ENCODE measurements around the gene KCTD13. TPM values are rescaled to one million over a fixed set of nuclear protein-coding genes. Genes with fewer than 3 reads are reported as not detected.
A peak's percentile ranks its signal among the peaks of the same experiment; 100 is the strongest.

Gene KCTD13
- total and polyA plus RNA-seq, 8 donors: 7.7 to 20.5 (median 9.3) TPM

- WGBS, 2 donors: 88 to 92% methylated on average over 9 of the region's 9 CpGs
- ATAC-seq (no peak), FAIRE-seq (no peak), DNase-seq (no peak)
- Histone ChIP-seq H3K36me3 (peaks cover 0 to 9% (median 0%) of the 10 kb centered on the region in 3 donors), H3K9me3 (no peaks in the 10 kb centered on the region), H3K4me3 (no peak overlapping the region), H3K27me3 (no peaks in the 10 kb centered on the region), H3K4me1 (peaks cover 0 to 16% (median 11%) of the 10 kb centered on the region in 3 donors), H3K27ac (no peak overlapping the region)
- intact Hi-C loops (cut with DNase I): loop anchor here in 1 of 3 donors (10.0 kb wide), 1 partner anchor 145 kb away; no protein-coding TSS in a partner anchor
- TF ChIP-seq CTCF (IDR thresholded peaks at IDR 0.05): no peak
Measured at GRCh38 chr16:29860218-29860617, 65.8 kb downstream of the KCTD13 start.

GRCh38 chr16:29858974-29859373, 67.1 kb downstream of the KCTD13 start:
- intact Hi-C loops (cut with DNase I): no loop called here
- WGBS, 2 donors: 91 to 95% methylated on average over 18 to 19 of the region's 19 CpGs
- Histone ChIP-seq H3K4me1 (peaks cover 0 to 16% (median 11%) of the 10 kb centered on the region in 3 donors), H3K4me3 (no peak overlapping the region), H3K27ac (no peak overlapping the region), H3K36me3 (peaks cover 0 to 9% (median 0%) of the 10 kb centered on the region in 3 donors), H3K27me3 (no peaks in the 10 kb centered on the region), H3K9me3 (no peaks in the 10 kb centered on the region)
- DNase-seq (no peak), FAIRE-seq (no peak), ATAC-seq (no peak)
- no peak for TF ChIP-seq CTCF (IDR thresholded peaks at IDR 0.05)

GRCh38 chr16:29858149-29858849, 67.7 kb downstream of the KCTD13 start:
- no peak for TF ChIP-seq CTCF (IDR thresholded peaks at IDR 0.05)
- Histone ChIP-seq H3K4me3 (no peak overlapping the region), H3K36me3 (peaks cover 0 to 9% (median 0%) of the 10 kb centered on the region in 3 donors), H3K27ac (no peak overlapping the region), H3K9me3 (no peaks in the 10 kb centered on the region), H3K4me1 (peaks cover 0 to 13% (median 11%) of the 10 kb centered on the region in 3 donors), H3K27me3 (no peaks in the 10 kb centered on the region)
- WGBS, 2 donors: 50 to 53% methylated on average over 10 of the region's 10 CpGs
- no peak for FAIRE-seq
- peak in 1 of 6 donors; percentile 58 for DNase-seq
- ATAC-seq: no peak
- intact Hi-C loops (cut with DNase I): no loop called here

GRCh38 chr16:29857133-29857760, 68.8 kb downstream of the KCTD13 start:
- DNase-seq (no peak), ATAC-seq (no peak), FAIRE-seq (no peak)
- Histone ChIP-seq H3K27ac (no peak overlapping the region), H3K4me1 (peaks cover 0 to 12% (median 11%) of the 10 kb centered on the region in 3 donors), H3K9me3 (no peaks in the 10 kb centered on the region), H3K27me3 (no peaks in the 10 kb centered on the region), H3K4me3 (no peak overlapping the region), H3K36me3 (peaks cover 0 to 9% (median 0%) of the 10 kb centered on the region in 3 donors)
- intact Hi-C loops (cut with DNase I): no loop called here
- no peak for TF ChIP-seq CTCF (IDR thresholded peaks at IDR 0.05)
- WGBS, 2 donors: 76 to 85% methylated on average over 7 of the region's 7 CpGs

Other genes starting within 250 kb of the KCTD13 start
- 10 to 100 TPM; 16.3 to 29.7 (median 19.2) TPM for gene QPRT, start 247.0 kb downstream of the KCTD13 start, total RNA-seq
- gene QPRT, start 247.0 kb downstream of the KCTD13 start, polyA plus RNA-seq: 10 to 100 TPM in 1 of 2 donors, 1 to 10 TPM in 1; 8.2 to 15.1 TPM
- 1 to 10 TPM in 2 of 6 donors, under 1 TPM in 3, not detected in 1; 0.24 to 1.5 (median 0.61) TPM for gene C16orf54, start 180.2 kb downstream of the KCTD13 start, total RNA-seq
- under 1 TPM; 0.23 to 0.26 TPM for gene C16orf54, start 180.2 kb downstream of the KCTD13 start, polyA plus RNA-seq
- gene ZG16, start 148.0 kb downstream of the KCTD13 start, total RNA-seq: 1 to 10 TPM in 3 of 6 donors, under 1 TPM in 3; 0.06 to 3.1 (median 1.1) TPM
- 1 to 10 TPM in 1 of 2 donors, under 1 TPM in 1; 0.52 to 2.4 TPM for gene ZG16, start 148.0 kb downstream of the KCTD13 start, polyA plus RNA-seq
- gene KIF22, start 135.5 kb downstream of the KCTD13 start, total RNA-seq: 10 to 100 TPM in 4 of 6 donors, 1 to 10 TPM in 2; 7.7 to 17.4 (median 11.0) TPM
- 10 to 100 TPM; 43.1 to 51.2 TPM for gene KIF22, start 135.5 kb downstream of the KCTD13 start, polyA plus RNA-seq
- 100 to 1,000 TPM in 1 of 6 donors, 10 to 100 TPM in 5; 84.8 to 122 (median 96.2) TPM for gene MAZ, start 119.7 kb downstream of the KCTD13 start, total RNA-seq
- gene MAZ, start 119.7 kb downstream of the KCTD13 start, polyA plus RNA-seq: 100 to 1,000 TPM in 1 of 2 donors, 10 to 100 TPM in 1; 94.1 to 107 TPM
- gene PRRT2, start 114.0 kb downstream of the KCTD13 start, total RNA-seq: 1 to 10 TPM in 1 of 6 donors, under 1 TPM in 5; 0.35 to 1.2 (median 0.45) TPM
- 1 to 10 TPM; 2.6 to 3.2 TPM for gene PRRT2, start 114.0 kb downstream of the KCTD13 start, polyA plus RNA-seq
- 10 to 100 TPM in 3 of 6 donors, 1 to 10 TPM in 3; 8.1 to 14.5 (median 10.4) TPM for gene PAGR1, start 110.1 kb downstream of the KCTD13 start, total RNA-seq
- gene PAGR1, start 110.1 kb downstream of the KCTD13 start, polyA plus RNA-seq: 10 to 100 TPM; 34.5 to 34.7 TPM
- 100 to 1,000 TPM in 2 of 6 donors, 10 to 100 TPM in 4; 58.8 to 123 (median 77.5) TPM for gene MVP, start 105.8 kb downstream of the KCTD13 start, total RNA-seq
- 100 to 1,000 TPM; 119 to 179 TPM for gene MVP, start 105.8 kb downstream of the KCTD13 start, polyA plus RNA-seq
- 10 to 100 TPM; 31.9 to 50.9 (median 37.3) TPM for gene CDIPT, start 63.0 kb downstream of the KCTD13 start, total RNA-seq
- 10 to 100 TPM; 52.7 to 69.8 TPM for gene CDIPT, start 63.0 kb downstream of the KCTD13 start, polyA plus RNA-seq
- gene SEZ6L2, start 26.7 kb downstream of the KCTD13 start, total RNA-seq: 10 to 100 TPM; 14.7 to 29.4 (median 18.3) TPM
- 10 to 100 TPM; 12.6 to 38.8 TPM for gene SEZ6L2, start 26.7 kb downstream of the KCTD13 start, polyA plus RNA-seq
- 10 to 100 TPM in 1 of 6 donors, 1 to 10 TPM in 5; 3.8 to 11.2 (median 7.1) TPM for gene ASPHD1, start 25.7 kb downstream of the KCTD13 start, total RNA-seq
- gene ASPHD1, start 25.7 kb downstream of the KCTD13 start, polyA plus RNA-seq: 10 to 100 TPM; 11.9 to 21.2 TPM
- 10 to 100 TPM; 58.3 to 79.8 (median 68.1) TPM for gene TMEM219, start 35.9 kb upstream of the KCTD13 start, total RNA-seq
- 100 to 1,000 TPM; 112 to 114 TPM for gene TMEM219, start 35.9 kb upstream of the KCTD13 start, polyA plus RNA-seq
- gene TAOK2, start 47.6 kb upstream of the KCTD13 start, total RNA-seq: 10 to 100 TPM; 13.5 to 26.1 (median 16.1) TPM
- gene TAOK2, start 47.6 kb upstream of the KCTD13 start, polyA plus RNA-seq: 10 to 100 TPM; 28.7 to 41.1 TPM
- gene HIRIP3, start 69.4 kb upstream of the KCTD13 start, total RNA-seq: 1 to 10 TPM; 4.4 to 9.5 (median 6.2) TPM
- 10 to 100 TPM in 1 of 2 donors, 1 to 10 TPM in 1; 9.5 to 16.8 TPM for gene HIRIP3, start 69.4 kb upstream of the KCTD13 start, polyA plus RNA-seq
- gene INO80E, start 70.0 kb upstream of the KCTD13 start, total RNA-seq: 10 to 100 TPM; 24.0 to 46.8 (median 30.1) TPM
- gene INO80E, start 70.0 kb upstream of the KCTD13 start, polyA plus RNA-seq: 100 to 1,000 TPM in 1 of 2 donors, 10 to 100 TPM in 1; 51.0 to 113 TPM
- 1 to 10 TPM in 1 of 6 donors, under 1 TPM in 5; 0.19 to 1.9 (median 0.40) TPM for gene DOC2A, start 84.8 kb upstream of the KCTD13 start, total RNA-seq
- gene DOC2A, start 84.8 kb upstream of the KCTD13 start, polyA plus RNA-seq: 1 to 10 TPM; 2.6 to 4.4 TPM
- not detected for gene C16orf92, start 97.0 kb upstream of the KCTD13 start, total RNA-seq
- not detected for gene C16orf92, start 97.0 kb upstream of the KCTD13 start, polyA plus RNA-seq
- gene TLCD3B, start 105.0 kb upstream of the KCTD13 start, total RNA-seq: under 1 TPM in 3 of 6 donors, not detected in 3; 0.20 to 0.28 (median 0.24) TPM
- gene TLCD3B, start 105.0 kb upstream of the KCTD13 start, polyA plus RNA-seq: 1 to 10 TPM in 1 of 2 donors, under 1 TPM in 1; 0.95 to 2.1 TPM
- gene ALDOA, start 139.5 kb upstream of the KCTD13 start, total RNA-seq: 100 to 1,000 TPM; 234 to 425 (median 329) TPM
- 100 to 1,000 TPM; 304 to 349 TPM for gene ALDOA, start 139.5 kb upstream of the KCTD13 start, polyA plus RNA-seq
- gene PPP4C, start 149.8 kb upstream of the KCTD13 start, total RNA-seq: 10 to 100 TPM; 21.7 to 43.2 (median 27.1) TPM
- 10 to 100 TPM; 47.2 to 53.7 TPM for gene PPP4C, start 149.8 kb upstream of the KCTD13 start, polyA plus RNA-seq
- 1 to 10 TPM; 1.3 to 3.0 (median 1.7) TPM for gene TBX6, start 165.7 kb upstream of the KCTD13 start, total RNA-seq
- 1 to 10 TPM; 2.3 to 3.6 TPM for gene TBX6, start 165.7 kb upstream of the KCTD13 start, polyA plus RNA-seq
- 10 to 100 TPM; 18.6 to 57.1 (median 35.5) TPM for gene YPEL3, start 170.0 kb upstream of the KCTD13 start, total RNA-seq
- gene YPEL3, start 170.0 kb upstream of the KCTD13 start, polyA plus RNA-seq: 100 to 1,000 TPM; 127 to 134 TPM
- 1 to 10 TPM in 4 of 6 donors, under 1 TPM in 2; 0.41 to 3.5 (median 1.3) TPM for gene GDPD3, start 187.3 kb upstream of the KCTD13 start, total RNA-seq
- 1 to 10 TPM; 3.6 to 7.4 TPM for gene GDPD3, start 187.3 kb upstream of the KCTD13 start, polyA plus RNA-seq
- 10 to 100 TPM; 19.8 to 34.1 (median 22.8) TPM for gene MAPK3, start 197.0 kb upstream of the KCTD13 start, total RNA-seq
- 10 to 100 TPM; 24.4 to 38.2 TPM for gene MAPK3, start 197.0 kb upstream of the KCTD13 start, polyA plus RNA-seq